Motor neuron (in vitro differentiated cells): Measurements from ENCODE around the gene GDI1. TPM values are rescaled to one million over a fixed set of nuclear protein-coding genes. Genes with fewer than 3 reads are reported as not detected.

ENCODE experiments used
- ATAC-seq, 8 experiments: fragments of 200-7000 bp; cut with Tn5 transposase; replicated peaks in 6 of 8; 2 replicates each; pipeline ENCODE4 v1.8.0; 2021; ENCODE audit warnings: mild to moderate bottlenecking in 8 of 8, moderate library complexity in 8 of 8
- H3K27ac ChIP-seq, 2 donors: fragments of 250-450 bp; sonication (Bioruptor Pico); 2 replicates each; pipeline ENCODE4 v1.9.0; 2021; ENCODE audit warnings: antibody characterized with exemption in 2 of 2, mild to moderate bottlenecking in 2 of 2, moderate library complexity in 1 of 2
- H3K4me1 ChIP-seq, 2 donors: fragments of 250-450 bp; sonication (Bioruptor Pico); replicated peaks in 1 of 2; 2 replicates each; pipeline ENCODE4 v1.6.1; 2021; ENCODE audit warnings: antibody characterized with exemption in 2 of 2, mild to moderate bottlenecking in 2 of 2, moderate library complexity in 1 of 2
- H3K4me3 ChIP-seq, 5 donors: fragments of 250-450 bp; sonication (Bioruptor Pico); 2 replicates each; pipeline ENCODE4 v1.9.0; 2021; ENCODE audit warnings: antibody characterized with exemption in 5 of 5, mild to moderate bottlenecking in 5 of 5, moderate library complexity in 4 of 5
- WGBS, 10 experiments: fragments of 450-650 bp; shearing (Covaris generic); methylation state at CpG; one replicate each; pipeline ENCODE4 v1.0.0; 2022; 5-methylcytosine and 5-hydroxymethylcytosine counted together
- in situ Hi-C, 9 experiments: fragments of 400-800 bp; cut with MboI; loops; one replicate each; pipeline ENCODE4 v1.15.0; 2021; ENCODE audit warnings: low sequenced_read_pairs in 9 of 9, low pct_unique_long_range_greater_than_20kb in 2 of 9; ENCODE audit not compliant: unreplicated experiment in 9 of 9
- total RNA-seq, 8 experiments: library from RNA; unstranded; fragments of 300-600 nt; gene quantifications; 2 replicates each; pipeline versions ENCODE4 v1.2.3 to v1.2.4, GENCODE V29; 2022

Gene GDI1
- total RNA-seq, 8 experiments from 2014 or later = 59.0 to 379 (median 254) TPM

- ATAC-seq = no peak
- H3K27ac ChIP-seq = no peak overlapping the region
- no peak overlapping the region for H3K4me3 ChIP-seq
- 76 to 93% methylated on average over 3 to 8 of the region's 28 CpGs; no CpG with 5 or more reads in 8 of the 10 experiments for WGBS, 10 experiments
- in situ Hi-C loops = no loop called here
- H3K4me1 ChIP-seq = peaks cover 7% of the 10 kb centered on the region in 2 donors
Measured at GRCh38 chrX:154464806-154465365, 27.9 kb downstream of the GDI1 start.

GRCh38 chrX:154465601-154466000 is 28.6 kb downstream of the GDI1 start:
- no peak for ATAC-seq
- in situ Hi-C loops = no loop called here
- H3K4me1 ChIP-seq = peaks cover 1 to 3% of the 10 kb centered on the region in 2 donors

GRCh38 chrX:154466036-154466435 is 29.1 kb downstream of the GDI1 start:
- no peak for ATAC-seq
- 100% methylated on average over 3 of the region's 32 CpGs; no CpG with 5 or more reads in 9 of the 10 experiments for WGBS, 10 experiments
- Histone ChIP-seq H3K4me3 (no peak overlapping the region), H3K4me1 (peaks cover 0 to 3% of the 10 kb centered on the region in 2 donors), H3K27ac (no peak overlapping the region)
- in situ Hi-C loops = no loop called here

More at GRCh38 chrX:154465601-154466000, 28.6 kb downstream of the GDI1 start:
- Histone ChIP-seq H3K27ac (no peak overlapping the region), H3K4me3 (no peak overlapping the region)
- WGBS, 10 experiments = 67 to 93% methylated on average over 3 to 8 of the region's 14 CpGs; no CpG with 5 or more reads in 8 of the 10 experiments

- no peak for ATAC-seq
- 96% methylated on average over 5 of the region's 15 CpGs; no CpG with 5 or more reads in 9 of the 10 experiments for WGBS, 10 experiments
- in situ Hi-C loops = no loop called here
- Histone ChIP-seq H3K4me3 (no peak overlapping the region), H3K27ac (no peak overlapping the region), H3K4me1 (peaks cover 0 to 2% of the 10 kb centered on the region in 2 donors)
Measured at GRCh38 chrX:154466907-154467306, 30.0 kb downstream of the GDI1 start.

GRCh38 chrX:154467556-154467955 is 30.6 kb downstream of the GDI1 start:
- no peak for ATAC-seq
- Histone ChIP-seq H3K4me3 (no peak overlapping the region), H3K27ac (no peak overlapping the region), H3K4me1 (no peaks in the 10 kb centered on the region)
- no CpG with 5 or more reads among the region's 21 CpGs for WGBS, 10 experiments
- in situ Hi-C loops = no loop called here

- Histone ChIP-seq H3K4me1 (no peaks in the 10 kb centered on the region), H3K4me3 (no peak overlapping the region), H3K27ac (no peak overlapping the region)
- WGBS, 10 experiments = no CpG with 5 or more reads among the region's 23 CpGs
- ATAC-seq = no peak
- in situ Hi-C loops = no loop called here
Measured at GRCh38 chrX:154468217-154468616, 31.3 kb downstream of the GDI1 start.

GRCh38 chrX:154469114-154469513 is 32.2 kb downstream of the GDI1 start:
- in situ Hi-C loops = no loop called here
- WGBS, 10 experiments = 100% methylated on average over 1 of the region's 9 CpGs; no CpG with 5 or more reads in 9 of the 10 experiments
- Histone ChIP-seq H3K27ac (no peak overlapping the region), H3K4me1 (no peaks in the 10 kb centered on the region), H3K4me3 (no peak overlapping the region)
- ATAC-seq = no peak

- H3K27ac ChIP-seq = no peak overlapping the region
- no peak overlapping the region for H3K4me3 ChIP-seq
- 85 to 91% methylated on average over 4 to 7 of the region's 18 CpGs; no CpG with 5 or more reads in 8 of the 10 experiments for whole genome bisulfite sequencing, 10 experiments
- H3K4me1 ChIP-seq = no peaks in the 10 kb centered on the region
- in situ Hi-C loops = no loop called here
- ATAC-seq = no peak
Measured at GRCh38 chrX:154469880-154470279, 32.9 kb downstream of the GDI1 start.

GRCh38 chrX:154470434-154470833 is 33.5 kb downstream of the GDI1 start:
- no peak for ATAC-seq
- Histone ChIP-seq H3K4me1 (no peaks in the 10 kb centered on the region), H3K27ac (no peak overlapping the region), H3K4me3 (no peak overlapping the region)
- in situ Hi-C loops = no loop called here
- WGBS, 10 experiments = 95% methylated on average over 4 of the region's 14 CpGs; no CpG with 5 or more reads in 9 of the 10 experiments

- H3K4me3 ChIP-seq = no peak overlapping the region
- H3K27ac ChIP-seq = no peak overlapping the region
- H3K4me1 ChIP-seq = no peaks in the 10 kb centered on the region
- WGBS, 10 experiments = 60 to 80% methylated on average over 1 of the region's 23 CpGs; no CpG with 5 or more reads in 8 of the 10 experiments
- ATAC-seq = no peak
- in situ Hi-C loops = no loop called here
Measured at GRCh38 chrX:154470914-154471568, 34.1 kb downstream of the GDI1 start.

GRCh38 chrX:154471839-154472684 is 35.1 kb downstream of the GDI1 start:
- WGBS, 10 experiments = no CpG with 5 or more reads among the region's 23 CpGs
- in situ Hi-C loops = no loop called here
- ATAC-seq = peak in 5 of 8 experiments; percentile 6 to 87 (median 19)
- H3K4me3 ChIP-seq = no peak overlapping the region
- H3K27ac ChIP-seq = no peak overlapping the region
- H3K4me1 ChIP-seq = no peaks in the 10 kb centered on the region

GRCh38 chrX:154472685-154473632 is 36.0 kb downstream of the GDI1 start:
- in situ Hi-C loops = no loop called here
- 40 to 80% (median 62%) methylated on average over 1 to 7 of the region's 28 CpGs; no CpG with 5 or more reads in 7 of the 10 experiments for WGBS, 10 experiments
- Histone ChIP-seq H3K4me3 (no peak overlapping the region), H3K4me1 (peaks cover 3 to 4% of the 10 kb centered on the region in 2 donors), H3K27ac (no peak overlapping the region)
- peak in 3 of 8 experiments; percentile 15 to 26 (median 20) for ATAC-seq
